ENCODE measurements around the gene PRMT3.
"Not testable (repeated sequence)": the region's sequence is repeated elsewhere in the genome, so short reads cannot be mapped to it uniquely, and the experiment has no call there.

Gene PRMT3

GRCh38 chr11:20387261-20388095 lies at the start of gene PRMT3:
Gene PRMT3, plus strand, starts transcription at chr11:20387716. Its CDS starts 31 bp downstream, at chr11:20387747.
- peak; percentile 97 for DNase-seq

- no peak for DNase-seq
Observed at GRCh38 chr11:20342347-20343141, 45.0 kb upstream of the PRMT3 start.

- no peak for DNase-seq
Observed at GRCh38 chr11:20351136-20351535, 36.4 kb upstream of the PRMT3 start.

GRCh38 chr11:20351751-20352262 lies 35.7 kb upstream of the PRMT3 start:
- DNase-seq = no peak

GRCh38 chr11:20353829-20354434 lies 33.6 kb upstream of the PRMT3 start:
- peak; percentile 24 for DNase-seq

- DNase-seq = peak; percentile 35
Observed at GRCh38 chr11:20355221-20356219, 32.0 kb upstream of the PRMT3 start.

- DNase-seq = no peak
Observed at GRCh38 chr11:20357150-20357549, 30.4 kb upstream of the PRMT3 start.

GRCh38 chr11:20360650-20361049 lies 26.9 kb upstream of the PRMT3 start:
- peak; percentile 19 for DNase-seq

GRCh38 chr11:20362481-20362880 lies 25.0 kb upstream of the PRMT3 start:
- no peak for DNase-seq

GRCh38 chr11:20363149-20363499 lies 24.4 kb upstream of the PRMT3 start:
- no peak for DNase-seq

GRCh38 chr11:20363500-20364340 lies 23.8 kb upstream of the PRMT3 start, which contains the start of gene HTATIP2:
Gene HTATIP2, plus strand, starts transcription at chr11:20363714. Its CDS starts 524 bp downstream, at chr11:20364238.
- peak; percentile 79 for DNase-seq

GRCh38 chr11:20364341-20364792 lies 23.1 kb upstream of the PRMT3 start:
- DNase-seq = no peak

- DNase-seq = not testable (repeated sequence)
Observed at GRCh38 chr11:20365465-20365864, 22.1 kb upstream of the PRMT3 start.

GRCh38 chr11:20367313-20367948 lies 20.1 kb upstream of the PRMT3 start:
- DNase-seq = peak; percentile 75

- no peak for DNase-seq
Observed at GRCh38 chr11:20368438-20368837, 19.1 kb upstream of the PRMT3 start.

- no peak for DNase-seq
Observed at GRCh38 chr11:20369826-20370225, 17.7 kb upstream of the PRMT3 start.

- DNase-seq = no peak
Observed at GRCh38 chr11:20372081-20372626, 15.4 kb upstream of the PRMT3 start.

GRCh38 chr11:20373147-20373546 lies 14.4 kb upstream of the PRMT3 start:
- DNase-seq = no peak

GRCh38 chr11:20373568-20374209 lies 13.8 kb upstream of the PRMT3 start:
- no peak for DNase-seq

Measured in activated naive CD4-positive, alpha-beta T cell treated with Interleukin-2 at 50 U/mL for 16 hours (primary cell).